Activated CD8-positive, alpha-beta memory T cell treated with anti-CD3 and anti-CD28 coated beads for 24 hours (primary cell): Measurements from ENCODE around the gene PCNT.
A peak's percentile ranks its signal among the peaks of the same experiment; 100 is the strongest.

Experiments used
- DNase-seq: peaks from one replicate; pipeline ENCODE4 v3.0.0-alpha.2; 2020

The PCNT gene, protein sequence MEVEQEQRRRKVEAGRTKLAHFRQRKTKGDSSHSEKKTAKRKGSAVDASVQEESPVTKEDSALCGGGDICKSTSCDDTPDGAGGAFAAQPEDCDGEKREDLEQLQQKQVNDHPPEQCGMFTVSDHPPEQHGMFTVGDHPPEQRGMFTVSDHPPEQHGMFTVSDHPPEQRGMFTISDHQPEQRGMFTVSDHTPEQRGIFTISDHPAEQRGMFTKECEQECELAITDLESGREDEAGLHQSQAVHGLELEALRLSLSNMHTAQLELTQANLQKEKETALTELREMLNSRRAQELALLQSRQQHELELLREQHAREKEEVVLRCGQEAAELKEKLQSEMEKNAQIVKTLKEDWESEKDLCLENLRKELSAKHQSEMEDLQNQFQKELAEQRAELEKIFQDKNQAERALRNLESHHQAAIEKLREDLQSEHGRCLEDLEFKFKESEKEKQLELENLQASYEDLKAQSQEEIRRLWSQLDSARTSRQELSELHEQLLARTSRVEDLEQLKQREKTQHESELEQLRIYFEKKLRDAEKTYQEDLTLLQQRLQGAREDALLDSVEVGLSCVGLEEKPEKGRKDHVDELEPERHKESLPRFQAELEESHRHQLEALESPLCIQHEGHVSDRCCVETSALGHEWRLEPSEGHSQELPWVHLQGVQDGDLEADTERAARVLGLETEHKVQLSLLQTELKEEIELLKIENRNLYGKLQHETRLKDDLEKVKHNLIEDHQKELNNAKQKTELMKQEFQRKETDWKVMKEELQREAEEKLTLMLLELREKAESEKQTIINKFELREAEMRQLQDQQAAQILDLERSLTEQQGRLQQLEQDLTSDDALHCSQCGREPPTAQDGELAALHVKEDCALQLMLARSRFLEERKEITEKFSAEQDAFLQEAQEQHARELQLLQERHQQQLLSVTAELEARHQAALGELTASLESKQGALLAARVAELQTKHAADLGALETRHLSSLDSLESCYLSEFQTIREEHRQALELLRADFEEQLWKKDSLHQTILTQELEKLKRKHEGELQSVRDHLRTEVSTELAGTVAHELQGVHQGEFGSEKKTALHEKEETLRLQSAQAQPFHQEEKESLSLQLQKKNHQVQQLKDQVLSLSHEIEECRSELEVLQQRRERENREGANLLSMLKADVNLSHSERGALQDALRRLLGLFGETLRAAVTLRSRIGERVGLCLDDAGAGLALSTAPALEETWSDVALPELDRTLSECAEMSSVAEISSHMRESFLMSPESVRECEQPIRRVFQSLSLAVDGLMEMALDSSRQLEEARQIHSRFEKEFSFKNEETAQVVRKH (N-terminal part only)

GRCh38 chr21:46323710-46324389, at the start of gene PCNT, which contains the start of gene C21orf58:
Gene PCNT, plus strand, starts transcription at chr21:46324156. Its CDS starts 73 bp downstream, at chr21:46324229.
Gene C21orf58, minus strand, starts transcription at chr21:46323870. Its CDS starts 1,132 bp downstream, at chr21:46322738.
- peak; percentile 98 for DNase-seq

DNA sequence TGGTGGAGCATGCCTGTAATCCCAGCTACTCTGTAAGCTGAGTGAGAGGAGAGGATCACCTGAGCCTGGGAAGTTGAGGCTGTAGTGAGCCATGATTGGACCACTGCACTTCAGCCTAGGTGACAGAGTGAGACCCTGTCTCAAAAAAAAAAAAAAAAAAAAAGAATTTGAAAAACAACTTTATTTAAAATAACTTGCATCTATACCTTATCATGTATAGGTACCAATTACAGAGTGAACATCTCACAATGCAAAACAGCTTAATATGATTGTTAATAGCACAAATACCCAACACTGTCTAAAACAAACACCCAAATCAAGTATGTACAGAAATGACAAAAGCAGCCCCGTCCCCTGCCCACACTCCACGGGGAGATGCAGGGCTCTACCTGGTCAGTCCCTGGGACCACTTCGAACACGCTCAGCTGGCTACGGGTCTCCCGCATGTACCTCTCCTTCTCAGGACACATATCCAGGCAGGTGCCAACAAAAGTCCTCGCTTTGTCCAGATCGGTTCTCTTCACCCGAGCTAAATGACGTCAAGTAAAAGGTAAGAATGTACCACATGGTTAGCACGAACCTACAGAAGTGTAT, 49.1 kb upstream of the PCNT start:
- DNase-seq = no peak

GRCh38 chr21:46284077-46284644, 39.8 kb upstream of the PCNT start:
- DNase-seq = no peak

- no peak for DNase-seq
Measured at GRCh38 chr21:46284733-46285132, 39.2 kb upstream of the PCNT start.

DNA sequence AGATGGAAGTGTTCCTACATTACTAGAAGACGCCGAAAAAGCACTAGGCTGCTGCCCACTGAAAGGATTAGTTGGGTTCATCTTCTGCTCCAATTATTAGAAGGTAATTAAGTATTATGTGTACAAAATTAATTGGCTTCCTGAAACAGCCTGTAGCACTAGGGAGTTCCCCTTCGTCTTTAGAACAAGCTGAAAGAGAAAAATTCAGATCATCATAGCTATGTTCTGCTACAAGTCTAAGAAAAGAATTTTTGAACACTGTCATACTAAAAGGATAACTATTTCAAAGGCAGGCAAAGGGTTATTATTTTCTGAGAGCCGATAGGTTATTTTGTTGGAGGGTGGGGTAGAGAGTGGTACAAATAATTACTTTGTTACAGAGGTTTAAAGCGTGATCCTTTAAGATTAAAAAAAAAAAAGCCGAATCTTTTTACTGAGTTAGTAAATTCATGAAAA, 38.7 kb upstream of the PCNT start, which contains the start of gene MCM3AP:
MCM3AP (minus strand) TSS at position 406 of the 456 bp plus-strand sequence; CDS start at position 81, 325 bp downstream.
- DNase-seq = no peak

DNA sequence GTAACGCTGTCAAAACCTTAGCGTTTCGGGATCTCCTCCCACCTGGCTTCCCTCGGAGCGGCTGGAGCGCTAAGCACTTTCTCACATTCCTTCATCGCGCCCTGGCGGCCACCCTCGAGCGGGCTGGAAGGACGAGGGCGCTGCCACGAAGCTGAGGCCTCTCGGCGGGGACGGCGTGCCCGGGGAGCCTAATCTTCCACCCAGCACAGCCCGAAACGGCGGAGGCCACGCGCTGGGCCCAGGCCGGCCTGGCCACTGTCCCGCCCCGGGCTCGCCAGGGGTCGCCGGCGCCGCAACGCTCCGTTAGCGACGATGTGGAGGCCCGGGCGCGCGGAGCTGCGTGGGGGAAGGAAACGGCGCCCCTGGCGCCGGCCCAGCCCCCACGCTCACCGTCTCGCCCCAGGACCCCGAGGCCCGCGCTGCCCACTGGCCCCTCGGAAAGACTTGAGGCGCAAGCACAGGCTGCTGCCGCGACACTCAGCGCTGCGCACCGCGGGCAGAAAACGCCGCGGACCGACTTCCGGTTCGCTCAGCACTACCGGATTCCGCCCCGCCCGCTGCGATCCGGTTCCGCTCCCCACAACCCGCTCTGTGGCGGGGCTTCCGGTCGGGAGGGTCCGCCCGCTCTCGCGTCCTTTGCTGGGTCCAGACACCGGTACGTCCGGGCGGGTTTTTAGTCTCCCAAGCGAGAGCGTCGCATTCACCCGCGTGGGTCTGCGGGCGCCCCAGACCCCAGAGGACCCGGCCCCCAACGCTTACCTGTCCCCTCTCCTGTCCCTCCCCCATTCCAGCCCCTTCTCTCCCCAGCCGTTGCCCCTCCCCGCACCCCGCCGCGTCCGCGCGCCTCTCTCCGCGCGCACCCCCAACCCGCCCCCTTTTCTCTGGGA, 38.0 kb upstream of the PCNT start, which contains the start of gene YBEY:
YBEY (plus strand) TSS at position 582 of the 887 bp plus-strand sequence. CDS start 572 bp downstream, outside the sequence.
- DNase-seq = peak; percentile 94

DNA sequence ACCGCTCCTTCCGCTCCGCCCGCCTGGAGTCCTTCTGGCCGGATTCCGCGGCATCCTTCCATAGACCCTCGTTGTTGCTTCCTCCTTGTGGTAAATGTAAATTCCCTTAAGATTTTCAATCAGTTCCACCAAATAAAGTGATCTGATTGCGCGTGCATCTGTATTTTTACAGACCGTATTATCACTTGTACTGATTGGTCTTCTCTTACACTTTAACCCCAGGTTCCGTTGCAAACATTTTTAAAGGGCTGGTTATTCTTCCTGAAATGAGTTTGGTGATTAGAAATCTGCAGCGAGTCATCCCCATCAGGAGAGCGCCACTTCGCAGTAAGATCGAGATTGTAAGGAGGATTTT, 37.3 kb upstream of the PCNT start:
- no peak for DNase-seq

DNA sequence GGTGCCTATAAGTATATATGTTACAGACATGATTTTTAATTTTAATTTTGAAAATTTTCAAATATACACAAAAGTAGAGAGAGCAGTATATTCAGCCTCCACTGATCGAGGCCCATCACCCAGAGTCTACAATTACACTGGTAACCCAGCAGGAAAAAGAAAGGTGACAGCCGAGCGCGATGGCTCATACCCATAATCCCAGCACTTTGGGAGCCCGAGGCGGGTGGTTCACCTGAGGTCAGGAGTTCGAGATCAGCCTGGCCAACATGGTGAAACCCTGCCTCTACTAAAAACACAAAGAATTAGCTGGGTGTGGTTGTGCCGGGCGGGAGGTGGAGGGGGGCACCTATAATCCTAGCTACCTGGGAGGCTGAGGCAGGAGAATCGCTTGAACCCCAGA, 36.4 kb upstream of the PCNT start:
- no peak for DNase-seq

DNA sequence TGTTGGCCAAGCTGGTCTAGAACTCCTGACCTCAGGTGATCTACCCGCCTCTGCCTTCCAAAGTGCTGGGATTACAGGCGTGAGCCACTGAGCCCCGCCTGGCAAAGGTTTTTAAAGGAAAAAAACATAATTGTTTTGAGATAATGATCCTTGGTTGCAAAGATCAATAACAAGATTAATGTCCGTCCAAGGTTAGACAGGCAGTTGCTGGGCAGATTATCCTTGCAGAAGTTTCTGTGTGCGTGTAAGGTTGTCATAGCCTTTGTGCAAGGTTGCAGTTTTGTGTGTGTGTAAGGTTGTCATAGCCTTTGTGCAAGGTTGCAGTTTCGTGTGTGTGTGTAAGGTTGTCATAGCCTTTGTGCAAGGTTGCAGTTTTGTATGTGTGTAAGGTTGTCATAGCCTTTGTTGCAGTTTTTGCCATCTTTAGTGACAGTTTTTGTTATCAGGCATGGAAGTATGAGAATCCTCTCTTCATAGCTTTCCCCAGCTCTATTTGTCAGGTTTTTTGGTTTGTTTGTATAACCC, 34.2 kb upstream of the PCNT start:
- DNase-seq = no peak

GRCh38 chr21:46291561-46291960, 32.4 kb upstream of the PCNT start:
- no peak for DNase-seq

GRCh38 chr21:46294647-46295176, 29.2 kb upstream of the PCNT start:
- DNase-seq = no peak

DNA sequence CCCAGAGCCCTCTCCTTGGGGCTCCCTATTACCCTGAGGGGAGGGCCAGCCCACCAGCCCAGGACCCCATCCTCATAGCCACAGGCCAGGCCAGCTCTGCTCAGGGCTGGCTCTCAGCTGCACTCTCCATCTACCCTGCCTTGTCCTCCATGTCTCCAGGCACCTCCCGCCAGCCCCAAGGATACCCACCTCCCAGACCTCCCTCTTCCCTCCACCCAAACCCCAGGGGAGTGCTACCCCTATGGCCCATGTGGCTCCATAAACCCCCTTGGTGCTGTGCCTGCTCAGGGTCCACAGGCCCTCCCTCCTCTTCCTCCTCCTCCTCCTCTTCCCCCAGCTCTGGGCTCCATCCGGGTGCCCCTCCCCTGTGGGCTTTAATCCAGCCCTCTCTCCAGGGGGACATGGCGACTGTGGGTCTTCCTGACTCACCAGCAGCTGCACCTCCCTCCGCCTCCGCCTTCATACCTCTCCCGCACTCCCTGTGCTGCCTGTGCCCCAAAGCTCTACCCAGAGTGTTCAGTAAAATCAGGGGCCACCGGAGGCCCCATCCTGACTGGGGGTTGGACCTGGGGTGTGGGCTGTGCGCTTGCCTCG, 28.7 kb upstream of the PCNT start:
- no peak for DNase-seq

GRCh38 chr21:46295996-46296752, 27.8 kb upstream of the PCNT start:
- DNase-seq = peak; percentile 79

DNA sequence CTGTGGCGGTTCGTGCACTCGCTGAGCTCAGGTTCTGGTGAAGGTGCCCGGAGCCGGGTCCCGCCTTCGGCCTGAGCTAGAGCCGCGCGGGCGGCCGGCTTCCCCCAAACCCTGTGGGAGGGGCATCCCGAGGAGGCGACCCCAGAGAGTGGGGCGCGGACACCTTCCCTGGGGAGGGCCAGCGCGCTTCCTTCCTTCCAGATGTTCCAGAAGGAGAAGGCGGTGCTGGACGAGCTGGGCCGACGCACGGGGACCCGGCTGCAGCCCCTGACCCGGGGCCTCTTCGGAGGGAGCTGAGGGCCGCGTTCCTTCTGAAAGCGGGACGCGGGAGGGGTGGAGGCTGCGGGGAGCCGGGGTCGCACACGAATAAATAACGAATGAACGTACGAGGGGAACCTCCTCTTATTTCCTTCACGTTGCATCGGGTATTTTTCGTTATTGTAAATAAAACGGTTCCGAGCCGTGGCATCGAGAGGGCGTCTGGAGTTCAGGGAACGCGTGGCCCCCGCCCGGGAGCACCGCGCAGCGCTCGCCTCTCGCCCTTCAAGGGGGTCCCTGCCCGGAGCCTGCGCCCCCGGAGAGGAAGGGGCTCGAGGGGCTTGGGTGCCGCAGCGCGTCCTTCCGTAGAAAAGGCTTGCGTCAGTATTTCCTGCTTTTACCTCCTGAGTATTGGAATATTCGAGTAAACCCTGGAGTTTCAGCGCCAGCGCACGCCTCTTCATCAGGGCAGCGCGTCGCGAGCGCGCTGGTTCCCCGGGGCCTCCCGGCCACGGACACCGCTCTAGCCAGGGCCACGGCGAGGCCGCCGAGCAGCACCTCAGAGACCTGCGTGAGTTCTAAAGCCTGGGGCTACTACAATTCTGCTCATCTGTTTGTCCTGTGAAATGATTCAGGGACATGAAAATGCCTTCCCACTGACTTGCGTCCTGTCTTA, 26.4 kb upstream of the PCNT start:
- DNase-seq = peak; percentile 70

- no peak for DNase-seq
Measured at GRCh38 chr21:46299167-46299566, 24.8 kb upstream of the PCNT start.

GRCh38 chr21:46301759-46302158, 22.2 kb upstream of the PCNT start:
- no peak for DNase-seq

GRCh38 chr21:46304437-46304836, 19.5 kb upstream of the PCNT start:
- no peak for DNase-seq
